Fibroblast of upper back skin (primary cell): Measurements from ENCODE around the gene SLCO2B1.

Source experiments
- DNase-seq: peaks from one replicate; pipeline ENCODE4 v3.0.0-alpha.2; 2013

SLCO2B1 gene

GRCh38 chr11:75145196-75145971 is 5.5 kb upstream of the SLCO2B1 start:
- DNase-seq, result no peak

- DNase-seq, result no peak
These were observed 4.9 kb upstream of the SLCO2B1 start for GRCh38 chr11:75145972-75146519.

- no peak for DNase-seq
These were observed 4.2 kb upstream of the SLCO2B1 start for GRCh38 chr11:75146711-75147110.

- DNase-seq, result no peak
These were observed 3.6 kb upstream of the SLCO2B1 start for GRCh38 chr11:75147191-75147874.

GRCh38 chr11:75147875-75148263 is 3.0 kb upstream of the SLCO2B1 start:
- no peak for DNase-seq

GRCh38 chr11:75148436-75148983 is 2.4 kb upstream of the SLCO2B1 start:
- no peak for DNase-seq

GRCh38 chr11:75149766-75150465 is 991 bp upstream of the SLCO2B1 start:
- DNase-seq, result no peak

- DNase-seq, result no peak
These were observed 590 bp downstream of the SLCO2B1 start for GRCh38 chr11:75151346-75152047.

- DNase-seq, result no peak
These were observed 1.2 kb downstream of the SLCO2B1 start for GRCh38 chr11:75152090-75152489.

- DNase-seq, result no peak
These were observed 1.9 kb downstream of the SLCO2B1 start for GRCh38 chr11:75152651-75153427.

- DNase-seq, result no peak
These were observed 4.0 kb downstream of the SLCO2B1 start for GRCh38 chr11:75154646-75155569.

- no peak for DNase-seq
These were observed 4.9 kb downstream of the SLCO2B1 start for GRCh38 chr11:75155570-75156422.

GRCh38 chr11:75158241-75158640 is 7.3 kb downstream of the SLCO2B1 start:
- DNase-seq, result no peak

GRCh38 chr11:75158696-75159150 is 7.8 kb downstream of the SLCO2B1 start:
- no peak for DNase-seq

GRCh38 chr11:75159151-75159953 is 8.4 kb downstream of the SLCO2B1 start:
- DNase-seq, result no peak

- DNase-seq, result no peak
These were observed 9.4 kb downstream of the SLCO2B1 start for GRCh38 chr11:75160220-75160757.

- no peak for DNase-seq
These were observed 10.0 kb downstream of the SLCO2B1 start for GRCh38 chr11:75160880-75161279.

- DNase-seq, result no peak
These were observed 10.7 kb downstream of the SLCO2B1 start for GRCh38 chr11:75161506-75162095.
